Stomach (tissue), 4 donors: ENCODE results near the gene TPO.

Source experiments
- CTCF ChIP-seq, 7 experiments: fragments of 450-650 bp in 4 of 7; fragments of 200-600 bp in 3 of 7; sonication (generic) in 3 of 7; IDR thresholded peaks; one replicate each; pipeline ENCODE4 v1.5.1; 2016 to 2019; ENCODE audit warnings: antibody characterized with exemption in 7 of 7, control low read depth in 2 of 7, mild to moderate bottlenecking in 1 of 7
- EP300 ChIP-seq: sonication (generic); formaldehyde crosslinking; IDR thresholded peaks from one replicate; pipeline ENCODE4 v1.6.1; 2017; ENCODE audit warnings: antibody characterized with exemption
- POLR2A ChIP-seq, 4 donors: fragments of 450-650 bp; IDR thresholded peaks; one replicate each; pipeline ENCODE4 v1.6.1; 2016; ENCODE audit warnings: antibody characterized with exemption in 4 of 4, control low read depth in 2 of 4, mild to moderate bottlenecking in 1 of 4, moderate library complexity in 1 of 4
- POLR2AphosphoS5 ChIP-seq, 3 donors: sonication (generic); formaldehyde crosslinking; IDR thresholded peaks; one replicate each; pipeline ENCODE4 v1.6.1; 2016; ENCODE audit warnings: antibody characterized with exemption in 3 of 3

GRCh38 chr2:1477196-1478040, 64.2 kb downstream of the TPO start:
- no peak for TF ChIP-seq POLR2A (IDR thresholded peaks at IDR 0.05)
- no peak for TF ChIP-seq CTCF (IDR thresholded peaks at IDR 0.05)
- TF ChIP-seq POLR2AphosphoS5 (IDR thresholded peaks at IDR 0.05) = no peak
- TF ChIP-seq EP300 = no peak
